ENCODE results near the gene GPC1. TPM values are rescaled to one million over a fixed set of nuclear protein-coding genes. Genes with fewer than 3 reads are reported as not detected.

Gene GPC1
- total and polyA plus RNA-seq, 2 experiments from 2014 or later = 9.0 to 46.2 TPM

DNA sequence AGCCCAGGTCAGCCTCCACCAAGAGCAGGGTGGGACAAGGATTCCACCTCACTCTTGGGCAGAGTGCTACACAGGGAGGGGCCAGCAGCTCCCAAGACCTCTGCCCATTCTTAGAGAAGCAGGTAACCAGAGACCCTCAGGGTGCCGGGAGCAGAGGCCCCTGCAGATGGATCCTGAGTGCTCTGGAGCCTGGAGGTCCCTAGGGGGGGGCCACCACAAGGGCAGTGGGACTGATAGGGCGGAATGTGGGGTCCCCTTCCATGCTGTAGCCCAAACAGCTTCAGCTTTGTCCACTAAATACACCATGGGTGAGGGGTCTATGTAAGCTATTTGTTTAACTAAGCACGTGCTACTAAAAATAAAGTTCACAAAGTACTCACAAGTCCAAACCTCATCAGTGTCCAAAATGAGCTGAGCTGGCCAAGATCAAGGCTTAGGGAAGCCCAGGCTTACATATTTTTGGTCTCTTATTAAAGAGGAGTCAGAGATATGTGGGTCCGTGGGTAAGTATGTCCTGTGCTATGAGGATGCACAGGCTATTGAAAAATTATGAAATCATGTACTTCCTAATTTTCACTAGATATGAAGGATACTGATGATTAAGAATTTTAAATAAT, 21.5 kb upstream of the GPC1 start (continued):
- TF ChIP-seq, protein P1, sequence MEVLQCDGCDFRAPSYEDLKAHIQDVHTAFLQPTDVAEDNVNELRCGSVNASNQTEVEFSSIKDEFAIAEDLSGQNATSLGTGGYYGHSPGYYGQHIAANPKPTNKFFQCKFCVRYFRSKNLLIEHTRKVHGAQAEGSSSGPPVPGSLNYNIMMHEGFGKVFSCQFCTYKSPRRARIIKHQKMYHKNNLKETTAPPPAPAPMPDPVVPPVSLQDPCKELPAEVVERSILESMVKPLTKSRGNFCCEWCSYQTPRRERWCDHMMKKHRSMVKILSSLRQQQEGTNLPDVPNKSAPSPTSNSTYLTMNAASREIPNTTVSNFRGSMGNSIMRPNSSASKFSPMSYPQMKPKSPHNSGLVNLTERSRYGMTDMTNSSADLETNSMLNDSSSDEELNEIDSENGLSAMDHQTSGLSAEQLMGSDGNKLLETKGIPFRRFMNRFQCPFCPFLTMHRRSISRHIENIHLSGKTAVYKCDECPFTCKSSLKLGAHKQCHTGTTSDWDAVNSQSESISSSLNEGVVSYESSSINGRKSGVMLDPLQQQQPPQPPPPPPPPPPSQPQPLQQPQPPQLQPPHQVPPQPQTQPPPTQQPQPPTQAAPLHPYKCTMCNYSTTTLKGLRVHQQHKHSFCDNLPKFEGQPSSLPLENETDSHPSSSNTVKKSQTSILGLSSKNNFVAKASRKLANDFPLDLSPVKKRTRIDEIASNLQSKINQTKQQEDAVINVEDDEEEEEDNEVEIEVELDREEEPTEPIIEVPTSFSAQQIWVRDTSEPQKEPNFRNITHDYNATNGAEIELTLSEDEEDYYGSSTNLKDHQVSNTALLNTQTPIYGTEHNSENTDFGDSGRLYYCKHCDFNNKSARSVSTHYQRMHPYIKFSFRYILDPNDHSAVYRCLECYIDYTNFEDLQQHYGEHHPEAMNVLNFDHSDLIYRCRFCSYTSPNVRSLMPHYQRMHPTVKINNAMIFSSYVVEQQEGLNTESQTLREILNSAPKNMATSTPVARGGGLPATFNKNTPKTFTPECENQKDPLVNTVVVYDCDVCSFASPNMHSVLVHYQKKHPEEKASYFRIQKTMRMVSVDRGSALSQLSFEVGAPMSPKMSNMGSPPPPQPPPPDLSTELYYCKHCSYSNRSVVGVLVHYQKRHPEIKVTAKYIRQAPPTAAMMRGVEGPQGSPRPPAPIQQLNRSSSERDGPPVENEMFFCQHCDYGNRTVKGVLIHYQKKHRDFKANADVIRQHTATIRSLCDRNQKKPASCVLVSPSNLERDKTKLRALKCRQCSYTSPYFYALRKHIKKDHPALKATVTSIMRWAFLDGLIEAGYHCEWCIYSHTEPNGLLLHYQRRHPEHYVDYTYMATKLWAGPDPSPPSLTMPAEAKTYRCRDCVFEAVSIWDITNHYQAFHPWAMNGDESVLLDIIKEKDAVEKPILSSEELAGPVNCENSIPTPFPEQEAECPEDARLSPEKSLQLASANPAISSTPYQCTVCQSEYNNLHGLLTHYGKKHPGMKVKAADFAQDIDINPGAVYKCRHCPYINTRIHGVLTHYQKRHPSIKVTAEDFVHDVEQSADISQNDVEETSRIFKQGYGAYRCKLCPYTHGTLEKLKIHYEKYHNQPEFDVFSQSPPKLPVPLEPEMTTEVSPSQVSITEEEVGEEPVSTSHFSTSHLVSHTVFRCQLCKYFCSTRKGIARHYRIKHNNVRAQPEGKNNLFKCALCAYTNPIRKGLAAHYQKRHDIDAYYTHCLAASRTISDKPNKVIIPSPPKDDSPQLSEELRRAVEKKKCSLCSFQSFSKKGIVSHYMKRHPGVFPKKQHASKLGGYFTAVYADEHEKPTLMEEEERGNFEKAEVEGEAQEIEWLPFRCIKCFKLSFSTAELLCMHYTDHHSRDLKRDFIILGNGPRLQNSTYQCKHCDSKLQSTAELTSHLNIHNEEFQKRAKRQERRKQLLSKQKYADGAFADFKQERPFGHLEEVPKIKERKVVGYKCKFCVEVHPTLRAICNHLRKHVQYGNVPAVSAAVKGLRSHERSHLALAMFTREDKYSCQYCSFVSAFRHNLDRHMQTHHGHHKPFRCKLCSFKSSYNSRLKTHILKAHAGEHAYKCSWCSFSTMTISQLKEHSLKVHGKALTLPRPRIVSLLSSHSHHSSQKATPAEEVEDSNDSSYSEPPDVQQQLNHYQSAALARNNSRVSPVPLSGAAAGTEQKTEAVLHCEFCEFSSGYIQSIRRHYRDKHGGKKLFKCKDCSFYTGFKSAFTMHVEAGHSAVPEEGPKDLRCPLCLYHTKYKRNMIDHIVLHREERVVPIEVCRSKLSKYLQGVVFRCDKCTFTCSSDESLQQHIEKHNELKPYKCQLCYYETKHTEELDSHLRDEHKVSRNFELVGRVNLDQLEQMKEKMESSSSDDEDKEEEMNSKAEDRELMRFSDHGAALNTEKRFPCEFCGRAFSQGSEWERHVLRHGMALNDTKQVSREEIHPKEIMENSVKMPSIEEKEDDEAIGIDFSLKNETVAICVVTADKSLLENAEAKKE (CRISPR knock-in tag; IDR thresholded peaks at IDR 0.05) = no peak
- no peak for TF ChIP-seq NANOG (IDR thresholded peaks at IDR 0.05; ENCODE audit: borderline replicate concordance)
- no peak for TF ChIP-seq CTCF (conservative IDR thresholded peaks at IDR 0.05; ENCODE audit: low read depth in 2 of 2)

DNA sequence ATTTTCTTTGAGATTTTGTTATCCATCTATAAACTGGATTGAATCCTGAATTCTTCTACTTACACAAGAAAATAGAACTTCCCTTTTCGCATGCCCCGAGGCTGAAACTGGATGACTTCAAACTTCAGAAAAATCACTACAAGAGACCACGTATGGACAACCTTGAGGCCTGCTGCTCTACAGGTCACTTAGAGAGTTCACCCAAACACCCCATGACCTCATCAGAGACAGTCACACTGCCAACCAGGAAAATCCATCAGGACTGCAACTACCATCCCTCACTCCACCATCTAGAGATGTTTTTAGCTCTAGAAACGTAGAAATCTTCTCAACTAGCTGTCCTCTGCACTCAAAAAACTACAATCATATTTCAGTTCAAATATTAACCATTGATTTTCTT, 18.6 kb upstream of the GPC1 start:
- no peaks in the 10 kb centered on the region for H3K4me1 ChIP-seq (ENCODE audit: insufficient read depth)
- ATAC-seq = no peak
- H3K9me3 Mint-ChIP-seq = peaks cover 39% of the 10 kb centered on the region
- TF ChIP-seq, protein P1 (CRISPR knock-in tag; IDR thresholded peaks at IDR 0.05) = no peak
- TF ChIP-seq ZNF331 (CRISPR knock-in tag; IDR thresholded peaks at IDR 0.05; ENCODE audit: low read depth) (no peak), STAT1 (IDR thresholded peaks at IDR 0.05; ENCODE audit: unreplicated experiment) (no peak), EZH2 (IDR thresholded peaks at IDR 0.05; ENCODE audit: low read depth, unreplicated experiment) (no peak)

More for the DNA sequence above, 18.6 kb upstream of the GPC1 start:
- 0 out of 3 replicates have a peak, but pooled peaks cover 10% of the 10 kb centered on the region for H3K36me3 Mint-ChIP-seq (ENCODE audit: low read depth)
- Histone ChIP-seq H3K4me2 (no peak overlapping the region), H4K20me1 (replicated peaks; ENCODE audit: insufficient read depth) (no peaks in the 10 kb centered on the region), H3K36me3 (ENCODE audit: insufficient read depth) (no peaks in the 10 kb centered on the region), H3K9me2 (ENCODE audit: insufficient read depth) (no peaks in the 10 kb centered on the region), H2AFZ (no peak overlapping the region), H3K27ac (ENCODE audit: low read depth) (no peak overlapping the region), H3K79me2 (replicated peaks; ENCODE audit: insufficient read depth) (no peaks in the 10 kb centered on the region), H3K27me3 (ENCODE audit: insufficient read depth) (no peaks in the 10 kb centered on the region), H3F3A (replicated peaks; ENCODE audit: low read depth) (no peaks in the 10 kb centered on the region), H3K4me3 (no peak overlapping the region)
- no peak for DNase-seq (ENCODE audit: low spot score)
- H3K27me3 Mint-ChIP-seq (ENCODE audit: insufficient read depth, low read depth, poor library complexity) = no peaks in the 10 kb centered on the region
- H3K27ac Mint-ChIP-seq = no peak overlapping the region
- no peaks in the 10 kb centered on the region for H3K4me1 Mint-ChIP-seq
- H3K4me3 Mint-ChIP-seq = no peak overlapping the region
